HepG2 (cell line): ENCODE measurements around the gene RPH3AL. TPM values are rescaled to one million over a fixed set of nuclear protein-coding genes. Genes with fewer than 3 reads are reported as not detected.
A peak's percentile ranks its signal among the peaks of the same experiment; 100 is the strongest.

Source experiments
- BCL6 ChIP-seq: IDR thresholded peaks from 2 replicates; pipeline ENCODE4 v1.6.1; 2016; ENCODE audit warnings: missing genetic modification reagents, missing compliant biosample characterization
- BRCA1 ChIP-seq: sonication (generic); formaldehyde crosslinking; IDR thresholded peaks from 2 replicates; pipeline ENCODE4 v1.4.0; 2020; ENCODE audit warnings: missing genetic modification reagents
- ELF1 ChIP-seq: sonication (generic); formaldehyde crosslinking; IDR thresholded peaks from 2 replicates; pipeline ENCODE4 v1.4.0; 2020; ENCODE audit warnings: missing genetic modification reagents
- HDAC2 ChIP-seq: sonication (generic); formaldehyde crosslinking; IDR thresholded peaks from 2 replicates; pipeline ENCODE4 v1.4.0; 2020; ENCODE audit warnings: missing genetic modification reagents
- HMG20A ChIP-seq: IDR thresholded peaks from 2 replicates; pipeline ENCODE4 v1.6.1; 2016; ENCODE audit warnings: borderline replicate concordance
- HNF4A ChIP-seq: sonication (generic); formaldehyde crosslinking; IDR thresholded peaks from 2 replicates; pipeline ENCODE4 v1.4.0; 2020; ENCODE audit warnings: missing genetic modification reagents
- IRX3 ChIP-seq: sonication (generic); formaldehyde crosslinking; IDR thresholded peaks from 2 replicates; pipeline ENCODE4 v1.8.1; 2023; ENCODE audit warnings: mild to moderate bottlenecking, low read depth, missing genetic modification reagents, borderline replicate concordance
- KDM4B ChIP-seq: sonication (generic); formaldehyde crosslinking; IDR thresholded peaks from 2 replicates; pipeline ENCODE4 v1.4.0; 2020; ENCODE audit warnings: missing genetic modification reagents
- NCOA2 ChIP-seq: sonication (generic); formaldehyde crosslinking; IDR thresholded peaks from 2 replicates; pipeline ENCODE4 v1.8.0; 2022; ENCODE audit warnings: inconsistent platforms
- NR2F1 ChIP-seq, 2 experiments: fragments of 450-650 bp in 1 of 2; formaldehyde crosslinking in 1 of 2; IDR thresholded peaks; 2 replicates each; pipeline versions ENCODE4 v1.5.0 to v1.6.1; 2016 to 2020; ENCODE audit warnings: mild to moderate bottlenecking in 1 of 2, missing compliant biosample characterization in 1 of 2, missing genetic modification reagents in 1 of 2, moderate library complexity in 1 of 2
- PHF21A ChIP-seq: sonication (generic); formaldehyde crosslinking; IDR thresholded peaks from 2 replicates; pipeline ENCODE4 v1.5.0; 2020; ENCODE audit warnings: mild to moderate bottlenecking, missing genetic modification reagents
- SALL1 ChIP-seq: sonication (generic); formaldehyde crosslinking; IDR thresholded peaks from 2 replicates; pipeline ENCODE4 v1.8.0; 2022; ENCODE audit warnings: mild to moderate bottlenecking, missing genetic modification reagents
- SMC3 ChIP-seq: IDR thresholded peaks from 2 replicates; pipeline ENCODE4 v1.6.1; 2011; ENCODE audit warnings: low read length, improper control_type of control experiment
- SOX5 ChIP-seq: IDR thresholded peaks from 2 replicates; pipeline ENCODE4 v1.6.1; 2016; ENCODE audit warnings: borderline replicate concordance
- TARDBP ChIP-seq: sonication (generic); formaldehyde crosslinking; IDR thresholded peaks from 2 replicates; pipeline ENCODE4 v1.8.0; 2022; ENCODE audit warnings: mild to moderate bottlenecking, missing genetic modification reagents
- TBL1XR1 ChIP-seq: fragments of 150-350 bp; IDR thresholded peaks from 2 replicates; pipeline ENCODE4 v1.6.1; 2014; ENCODE audit warnings: borderline replicate concordance, low read length; ENCODE audit not compliant: partially characterized antibody
- TEAD3 ChIP-seq: optimal IDR thresholded peaks from 2 replicates; pipeline ENCODE3; 2016; ENCODE audit warnings: borderline replicate concordance
- ZBTB1 ChIP-seq: sonication (generic); formaldehyde crosslinking; IDR thresholded peaks from 2 replicates; pipeline ENCODE4 v1.4.0; 2020; ENCODE audit warnings: missing genetic modification reagents, borderline replicate concordance
- ZBTB38 ChIP-seq: sonication (generic); formaldehyde crosslinking; IDR thresholded peaks from 2 replicates; pipeline ENCODE4 v1.5.1; 2020; ENCODE audit warnings: mild to moderate bottlenecking, missing genetic modification reagents
- ZFP90 ChIP-seq: sonication (generic); formaldehyde crosslinking; IDR thresholded peaks from 2 replicates; pipeline ENCODE4 v1.8.0; 2022; ENCODE audit warnings: missing genetic modification reagents, mild to moderate bottlenecking, inconsistent platforms, borderline replicate concordance
- ZNF136 ChIP-seq: sonication (generic); formaldehyde crosslinking; IDR thresholded peaks from 2 replicates; pipeline ENCODE4 v1.8.1; 2022; ENCODE audit warnings: low read depth, mild to moderate bottlenecking, moderate library complexity, missing genetic modification reagents
- ZNF263 ChIP-seq: sonication (generic); formaldehyde crosslinking; IDR thresholded peaks from 2 replicates; pipeline ENCODE4 v1.4.0; 2020; ENCODE audit warnings: missing genetic modification reagents
- ZNF34 ChIP-seq: sonication (generic); formaldehyde crosslinking; IDR thresholded peaks from 2 replicates; pipeline ENCODE4 v1.4.0; 2020; ENCODE audit warnings: mild to moderate bottlenecking, missing genetic modification reagents, borderline replicate concordance
- ZNF513 ChIP-seq: sonication (generic); formaldehyde crosslinking; conservative IDR thresholded peaks from 2 replicates; pipeline ENCODE4 v1.5.0; 2020; ENCODE audit warnings: missing genetic modification reagents
- polyA plus RNA-seq, 8 experiments: library from polyadenylated mRNA; depleted of rRNA in 3 of 8; stranded (reverse) in 7 of 8; unstranded in 1 of 8; fragments of >200 nt; fragmentation: Illumina TruSeq in 4 of 8; extraction: Trizol in 4 of 8; gene quantifications; 2 replicates each; pipeline versions ENCODE4 v1.2.1 to v1.2.3, GENCODE V29; 2011 to 2016; ENCODE audit warnings: low read depth in 4 of 8, missing spikeins in 1 of 8, mixed read lengths in 1 of 8; ENCODE audit not compliant: insufficient read depth in 1 of 8
- total RNA-seq, 5 experiments: library from RNA; depleted of rRNA; stranded (reverse); fragments of >200 nt; fragmentation: Illumina TruSeq; extraction: Trizol; gene quantifications; 2 replicates each; pipeline ENCODE4 v1.2.3, GENCODE V29; 2016; ENCODE audit warnings: low read depth in 1 of 5
- TF ChIP-seq, protein P1 (sequence below): sonication (generic); formaldehyde crosslinking; IDR thresholded peaks from 2 replicates; pipeline ENCODE4 v1.5.0; 2020; ENCODE audit warnings: mild to moderate bottlenecking, missing genetic modification reagents, borderline replicate concordance
- TF ChIP-seq, protein P2 (sequence below): sonication (generic); formaldehyde crosslinking; IDR thresholded peaks from 2 replicates; pipeline ENCODE4 v1.5.0; 2020; ENCODE audit warnings: missing genetic modification reagents

RPH3AL gene
- total and polyA plus RNA-seq, 2 of the 13 experiments (the other 11 are each of a cell fraction or from before 2014, with no cell fraction given): 7.8 to 16.4 TPM

GRCh38 chr17:338442-339192, 14.0 kb downstream of the RPH3AL start (continued):
- TF ChIP-seq, protein P1, sequence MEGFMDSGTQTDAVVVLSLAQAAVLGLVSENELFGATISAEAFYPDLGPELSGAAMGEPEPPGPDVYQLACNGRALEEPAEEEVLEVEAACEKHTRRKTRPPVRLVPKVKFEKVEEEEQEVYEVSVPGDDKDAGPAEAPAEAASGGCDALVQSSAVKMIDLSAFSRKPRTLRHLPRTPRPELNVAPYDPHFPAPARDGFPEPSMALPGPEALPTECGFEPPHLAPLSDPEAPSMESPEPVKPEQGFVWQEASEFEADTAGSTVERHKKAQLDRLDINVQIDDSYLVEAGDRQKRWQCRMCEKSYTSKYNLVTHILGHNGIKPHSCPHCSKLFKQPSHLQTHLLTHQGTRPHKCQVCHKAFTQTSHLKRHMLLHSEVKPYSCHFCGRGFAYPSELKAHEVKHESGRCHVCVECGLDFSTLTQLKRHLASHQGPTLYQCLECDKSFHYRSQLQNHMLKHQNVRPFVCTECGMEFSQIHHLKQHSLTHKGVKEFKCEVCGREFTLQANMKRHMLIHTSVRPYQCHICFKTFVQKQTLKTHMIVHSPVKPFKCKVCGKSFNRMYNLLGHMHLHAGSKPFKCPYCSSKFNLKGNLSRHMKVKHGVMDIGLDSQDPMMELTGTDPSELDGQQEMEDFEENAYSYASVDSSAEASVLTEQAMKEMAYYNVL (CRISPR knock-in tag): peak; percentile 43; the same call in 1 of the 2 replicates
- TF ChIP-seq ZNF513 (no peak), HDAC2 (CRISPR knock-in tag) (peak; percentile 58; the same call in 1 of the 2 replicates), SMC3 (peak; percentile 29; the same call in 1 of the 2 replicates), ZNF263 (peak; percentile 79), SALL1 (peak; percentile 81), HNF4A (CRISPR knock-in tag) (peak; percentile 59), KDM4B (CRISPR knock-in tag) (0 out of 2 replicates have a peak, but pooled peaks have one; percentile 23), ZNF34 (CRISPR knock-in tag) (no peak), ELF1 (CRISPR knock-in tag) (0 out of 2 replicates have a peak, but pooled peaks have one; percentile 30), BRCA1 (CRISPR knock-in tag) (no peak), BCL6 (CRISPR knock-in tag) (peak; percentile 43; the same call in 1 of the 2 replicates), NR2F1 (CRISPR knock-in tag; IDR thresholded peaks at IDR 0.05) (peak; percentile 59 to 79), PHF21A (CRISPR knock-in tag) (no peak), ZBTB38 (CRISPR knock-in tag) (peak; percentile 56; the same call in 1 of the 2 replicates), NCOA2 (CRISPR knock-in tag) (peak; percentile 66), TBL1XR1 (peak; percentile 70), ZBTB1 (CRISPR knock-in tag) (no peak), TEAD3 (CRISPR knock-in tag) (peak; percentile 55), ZFP90 (CRISPR knock-in tag) (0 out of 2 replicates have a peak, but pooled peaks have one; percentile 24), ZNF136 (CRISPR knock-in tag) (no peak), TARDBP (CRISPR knock-in tag) (peak; percentile 48; the same call in 1 of the 2 replicates), HMG20A (CRISPR knock-in tag) (no peak), IRX3 (CRISPR knock-in tag) (no peak), SOX5 (CRISPR knock-in tag) (0 out of 2 replicates have a peak, but pooled peaks have one; percentile 21)
- TF ChIP-seq, protein P2, sequence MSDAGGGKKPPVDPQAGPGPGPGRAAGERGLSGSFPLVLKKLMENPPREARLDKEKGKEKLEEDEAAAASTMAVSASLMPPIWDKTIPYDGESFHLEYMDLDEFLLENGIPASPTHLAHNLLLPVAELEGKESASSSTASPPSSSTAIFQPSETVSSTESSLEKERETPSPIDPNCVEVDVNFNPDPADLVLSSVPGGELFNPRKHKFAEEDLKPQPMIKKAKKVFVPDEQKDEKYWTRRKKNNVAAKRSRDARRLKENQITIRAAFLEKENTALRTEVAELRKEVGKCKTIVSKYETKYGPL (CRISPR knock-in tag): no peak
